Hypothalamus (tissue), 51 donors: ENCODE data around the gene CTIF.
A peak's percentile ranks its signal among the peaks of the same experiment; 100 is the strongest.
"Not testable (repeated sequence)": the region's sequence is repeated elsewhere in the genome, so short reads cannot be mapped to it uniquely, and the experiment has no call there.

ENCODE experiments used
- DNase-seq, 51 donors: peaks; one replicate each; lab custom pipeline; 2025; lab: John Stamatoyannopoulos, UW

The CTIF gene

GRCh38 chr18:48694295-48694694 is 155.5 kb downstream of the CTIF start:
- peak in 3 of 51 donors; percentile 23 to 40 (median 33) for DNase-seq

DNA sequence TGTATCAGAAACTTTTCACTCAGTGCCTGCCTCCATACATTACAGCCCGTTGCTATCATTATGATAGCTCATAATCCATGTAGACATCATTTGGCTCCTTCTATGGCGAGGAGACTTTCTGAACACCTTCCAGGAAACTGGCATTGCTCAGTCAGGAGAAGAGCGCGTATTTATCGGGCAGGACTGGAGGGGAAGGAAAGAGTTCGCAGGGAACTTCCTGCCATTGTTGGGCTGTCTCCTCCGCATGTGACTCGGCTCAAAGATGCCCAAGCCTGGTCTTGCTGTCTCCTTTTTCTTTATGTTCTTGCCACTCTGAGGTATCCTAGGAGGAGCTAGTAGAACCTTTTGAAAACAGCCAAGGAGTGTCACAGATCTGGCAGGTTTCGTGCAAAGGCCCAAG is 156.8 kb downstream of the CTIF start:
- no peak for DNase-seq

DNA sequence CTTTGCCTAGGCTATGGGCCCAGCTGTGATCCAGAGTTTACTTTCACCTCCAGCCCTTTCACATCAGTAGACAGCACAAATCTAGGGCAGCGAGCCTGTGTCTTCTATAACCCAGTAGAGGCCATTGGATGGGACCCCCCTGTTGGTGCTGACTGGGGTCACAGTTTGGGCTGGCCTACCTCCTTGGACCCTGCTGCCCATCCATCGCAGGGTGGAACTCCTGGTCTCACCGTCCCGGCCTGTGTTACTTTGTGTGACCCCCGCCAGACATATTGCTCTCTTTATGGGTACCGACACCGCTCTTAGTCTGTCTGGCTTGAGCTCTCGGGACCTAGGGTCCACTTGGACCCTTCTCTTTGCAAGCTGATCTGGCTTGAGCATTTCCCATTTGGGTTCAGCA is 157.4 kb downstream of the CTIF start:
- no peak for DNase-seq

- DNase-seq, result no peak
Observed at GRCh38 chr18:48697441-48697840, 158.6 kb downstream of the CTIF start.

GRCh38 chr18:48698707-48699106 is 159.9 kb downstream of the CTIF start:
- no peak for DNase-seq

DNA sequence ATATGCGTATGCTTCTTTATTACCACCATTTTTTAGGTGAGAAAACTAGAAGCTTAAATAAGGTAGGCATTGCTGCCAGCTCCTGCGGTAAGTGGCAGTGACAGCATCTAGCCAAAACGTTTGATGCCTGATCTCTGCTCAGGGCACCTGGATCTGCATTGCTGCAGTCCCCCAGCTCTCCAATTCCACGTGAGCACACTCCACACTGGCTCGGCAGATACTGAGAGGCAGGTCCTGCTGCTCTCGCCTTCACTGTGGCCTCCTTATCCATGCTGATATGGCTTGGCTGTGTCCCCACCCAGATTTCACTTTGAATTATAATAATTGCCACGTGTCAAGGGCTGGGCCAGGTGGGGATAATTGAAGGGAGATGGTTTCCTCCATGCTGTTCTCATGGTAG is 160.9 kb downstream of the CTIF start:
- no peak for DNase-seq

DNA sequence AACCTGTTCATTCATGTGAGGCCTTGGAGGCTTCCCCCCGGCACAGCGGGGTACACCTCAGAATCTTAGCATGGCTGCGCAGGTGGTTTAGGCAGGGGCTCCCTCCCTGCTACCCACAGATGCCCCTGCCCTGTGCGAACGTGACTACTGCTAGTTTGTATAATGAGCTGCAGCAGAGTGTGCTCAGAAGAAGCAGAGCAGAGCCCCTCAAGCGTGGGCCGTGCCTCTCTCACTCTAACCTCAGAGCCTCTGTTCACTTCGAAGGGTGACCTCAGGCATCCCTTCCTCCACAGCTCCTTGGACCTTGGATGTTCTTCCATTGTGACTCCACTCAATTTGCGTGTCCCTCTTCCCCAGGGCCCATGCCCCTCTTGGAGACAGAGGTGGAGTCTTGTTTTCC is 161.6 kb downstream of the CTIF start:
- no peak for DNase-seq

- DNase-seq, result no peak
Observed at GRCh38 chr18:48702346-48703027, 163.7 kb downstream of the CTIF start.

DNA sequence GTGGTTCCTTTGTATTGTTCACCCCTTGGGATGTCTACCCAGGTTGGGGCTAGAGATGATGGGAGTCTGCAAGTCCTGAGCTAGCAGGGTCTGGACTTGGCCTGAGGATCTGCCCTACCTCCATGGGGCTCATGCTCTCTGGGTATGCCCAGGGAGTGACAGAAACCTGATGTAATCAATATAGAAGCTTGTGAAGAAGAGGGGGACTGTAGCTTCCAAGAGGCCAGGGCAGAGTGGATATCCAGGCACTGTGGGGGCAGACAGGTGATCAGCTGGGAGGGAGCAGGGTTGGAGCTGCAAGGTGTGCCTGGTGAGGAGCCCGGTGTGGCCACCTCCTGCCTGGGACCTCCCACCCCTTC is 164.2 kb downstream of the CTIF start:
- no peak for DNase-seq

GRCh38 chr18:48703418-48703817 is 164.6 kb downstream of the CTIF start:
- no peak for DNase-seq

DNA sequence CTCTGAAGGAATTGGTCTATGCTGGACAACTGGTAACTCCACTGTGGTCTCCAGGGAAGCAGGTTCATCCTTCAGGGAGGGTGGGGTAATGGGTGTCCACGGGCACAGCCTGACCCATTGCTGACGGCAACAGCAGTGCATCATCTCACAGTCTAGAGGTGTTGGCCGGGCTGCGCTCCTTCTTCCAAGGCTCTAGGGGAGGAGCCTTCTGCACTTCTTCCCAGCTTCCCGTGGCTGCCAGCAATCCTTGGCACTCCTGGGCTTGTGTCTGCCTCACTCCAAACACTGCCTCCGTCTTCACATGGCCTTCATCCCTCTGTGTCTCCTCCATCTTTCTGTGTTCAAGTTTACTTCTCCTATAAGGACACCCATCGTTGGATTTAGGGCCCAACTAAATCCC is 166.2 kb downstream of the CTIF start:
- peak in 1 of 51 donors; percentile 5 for DNase-seq

- DNase-seq, result no peak
Observed at GRCh38 chr18:48705531-48705930, 166.7 kb downstream of the CTIF start.

DNA sequence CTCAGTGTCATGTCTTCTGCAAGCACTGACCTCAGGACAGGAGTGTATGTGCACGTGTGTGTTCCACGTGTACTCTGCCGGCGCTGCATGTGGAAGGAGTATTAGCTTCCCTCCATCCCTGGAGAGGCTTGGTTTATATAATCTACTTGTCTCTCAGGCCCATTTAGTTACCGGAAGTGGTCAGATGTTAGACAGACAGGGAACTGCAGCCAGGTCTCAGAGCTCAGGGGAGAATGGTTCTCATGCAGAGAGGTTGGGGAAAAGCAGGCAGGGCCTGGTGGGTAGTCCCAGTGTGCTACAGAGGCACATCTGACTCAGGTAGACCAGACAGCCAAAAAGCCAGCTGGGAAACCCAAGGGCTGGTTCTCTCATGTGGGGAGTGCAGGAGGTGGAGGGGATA is 167.9 kb downstream of the CTIF start:
- DNase-seq, result no peak

DNA sequence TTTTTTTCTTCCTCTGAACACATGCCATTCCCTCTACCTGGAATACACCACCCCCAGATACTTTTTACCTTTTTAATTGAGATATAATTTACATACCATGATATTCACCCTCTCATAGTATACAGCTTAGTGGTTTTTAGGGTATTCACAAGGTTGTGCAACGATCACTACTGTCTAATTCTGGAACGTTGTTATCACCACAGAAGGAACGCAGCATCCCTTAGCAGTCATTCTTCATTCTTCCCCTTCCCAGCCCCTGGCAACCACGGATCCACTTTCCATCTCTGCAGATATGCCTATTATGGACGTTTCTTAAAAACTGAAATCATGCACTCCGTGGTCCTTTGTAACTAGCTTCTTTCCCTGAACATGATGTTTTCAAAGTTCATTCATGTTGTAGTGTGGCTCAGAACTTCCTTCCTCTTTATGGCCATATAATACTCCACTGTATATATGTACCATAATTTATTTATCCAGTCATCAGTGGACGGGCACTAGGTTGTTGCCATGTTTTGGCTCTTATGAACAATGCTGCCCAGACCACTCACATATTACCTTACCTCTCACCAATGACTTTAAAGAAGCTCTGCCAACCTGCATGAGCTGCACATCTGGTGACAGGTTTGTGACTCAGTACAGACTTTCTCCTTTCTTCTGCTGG is 168.9 kb downstream of the CTIF start:
- no peak for DNase-seq

GRCh38 chr18:48708807-48709206 is 170.0 kb downstream of the CTIF start:
- no peak for DNase-seq

DNA sequence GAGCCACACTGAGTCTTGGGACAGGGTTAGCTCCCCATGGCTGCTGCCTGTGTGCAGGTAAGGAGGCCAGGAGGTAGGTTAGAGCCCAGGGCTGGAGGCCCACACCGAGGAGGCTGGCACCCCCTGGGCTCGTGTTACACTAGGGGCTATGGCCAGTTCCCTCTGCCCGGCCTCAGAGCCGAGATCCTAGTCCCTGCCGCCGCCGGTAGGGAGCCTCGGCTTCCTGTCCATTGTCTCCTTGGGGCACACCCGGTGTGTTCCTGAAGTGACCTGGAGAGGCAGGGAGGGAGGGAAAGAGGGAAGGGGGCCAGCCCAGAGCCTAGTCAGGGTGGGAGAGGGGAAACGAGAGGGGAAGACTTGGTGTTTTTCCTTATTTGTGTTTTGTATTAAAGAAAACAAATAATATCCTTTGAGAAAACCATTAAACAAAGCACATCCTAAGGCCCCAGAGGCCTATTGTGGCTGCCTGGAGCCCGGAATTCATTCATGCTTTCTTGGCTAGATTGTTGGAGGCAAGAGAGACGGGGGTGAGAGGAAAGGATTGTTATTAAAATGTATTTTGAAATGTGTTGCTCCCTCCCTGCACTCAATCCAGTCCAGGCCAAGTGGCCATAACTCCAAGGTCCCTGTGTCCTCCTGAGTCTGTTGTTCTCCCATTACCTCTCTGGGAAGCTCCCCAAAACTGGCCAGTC is 170.7 kb downstream of the CTIF start:
- DNase-seq, result no peak

GRCh38 chr18:48711651-48712486 is 173.0 kb downstream of the CTIF start:
- peak in 15 of 51 donors; percentile 11 to 69 (median 33) for DNase-seq

GRCh38 chr18:48713309-48713708 is 174.5 kb downstream of the CTIF start:
- DNase-seq, result no peak

DNA sequence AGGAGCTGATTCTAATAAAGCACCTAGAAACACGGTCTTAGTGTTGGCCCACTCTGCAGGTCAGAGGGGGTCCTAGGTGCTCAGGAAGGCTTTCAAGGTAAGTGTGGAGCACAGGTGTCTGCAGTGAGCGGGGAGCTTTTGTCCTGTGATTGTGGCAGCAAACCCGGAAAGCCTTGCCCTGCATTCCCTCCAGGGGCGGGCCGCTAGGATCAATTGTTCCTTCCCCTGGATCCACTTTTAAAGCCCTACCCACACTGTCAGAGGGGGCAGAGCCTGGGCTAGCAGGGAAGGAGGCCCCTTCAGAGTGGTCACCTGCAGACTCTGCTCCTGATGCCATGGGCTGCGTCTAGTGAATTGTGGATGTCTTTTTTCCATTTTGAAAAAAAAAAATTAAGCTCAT is 176.0 kb downstream of the CTIF start:
- no peak for DNase-seq

- peak in 1 of 51 donors; percentile 17 for DNase-seq
Observed at GRCh38 chr18:48715711-48716361, 177.0 kb downstream of the CTIF start.

DNA sequence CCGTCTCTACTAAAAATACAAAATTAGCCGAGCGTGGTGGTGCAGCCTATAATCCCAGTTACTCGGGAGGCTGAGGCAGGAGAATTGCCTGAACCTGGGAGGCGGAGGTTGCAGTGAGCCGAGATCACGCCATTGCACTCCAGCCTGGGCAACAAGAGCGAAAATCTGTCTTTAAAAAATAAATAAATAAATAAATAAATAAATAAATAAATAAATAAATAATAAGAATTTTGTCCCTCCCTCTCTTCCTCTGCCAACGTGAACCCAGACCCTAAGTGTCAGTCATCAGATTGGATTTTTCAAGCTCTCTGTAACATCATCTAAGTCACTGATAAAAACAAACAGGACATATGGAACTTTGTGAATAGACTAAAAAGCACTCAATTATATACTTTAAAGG is 178.4 kb downstream of the CTIF start:
- DNase-seq, result not testable (repeated sequence)
